OCI-LY1 (cell line): Measurements from ENCODE around the gene FAM120A.

ENCODE experiments used
- H2AFZ ChIP-seq: fragments of 200-600 bp; sonication (generic), shearing (Covaris generic); 2 replicates; pipeline ENCODE4 v1.6.0; 2014; ENCODE audit warnings: antibody characterized with exemption, mild to moderate bottlenecking, low read length
- H3F3A ChIP-seq: fragments of 200-600 bp; sonication (generic), shearing (Covaris generic); 2 replicates; pipeline ENCODE4 v1.6.0; 2014; ENCODE audit warnings: mild to moderate bottlenecking, antibody characterized with exemption, low read length, moderate library complexity; ENCODE audit not compliant: insufficient read depth
- H3K27ac ChIP-seq: fragments of 200-600 bp; sonication (generic); 2 replicates; pipeline ENCODE4 v1.5.1; 2014; ENCODE audit warnings: low read length, mixed run types, mild to moderate bottlenecking, low read depth; ENCODE audit not compliant: poor library complexity, severe bottlenecking
- H3K27me3 ChIP-seq: fragments of 200-600 bp; sonication (generic); 2 replicates; pipeline ENCODE4 v1.6.0; 2014; ENCODE audit warnings: antibody characterized with exemption, mild to moderate bottlenecking, low read length, moderate library complexity; ENCODE audit not compliant: insufficient read depth
- H3K36me3 ChIP-seq: fragments of 200-600 bp; sonication (generic); 2 replicates; pipeline ENCODE4 v1.6.1; 2014; ENCODE audit warnings: mild to moderate bottlenecking, antibody characterized with exemption, low read length, moderate library complexity, mixed read lengths; ENCODE audit not compliant: insufficient read depth
- H3K4me1 ChIP-seq: fragments of 200-600 bp; sonication (generic); 2 replicates; pipeline ENCODE4 v1.5.1; 2014; ENCODE audit warnings: mild to moderate bottlenecking, low read length, moderate library complexity; ENCODE audit not compliant: insufficient read depth, severe bottlenecking
- H3K4me2 ChIP-seq: fragments of 200-600 bp; sonication (generic), shearing (Covaris generic); 2 replicates; pipeline ENCODE4 v1.6.1; 2014; ENCODE audit warnings: low read length
- H3K4me3 ChIP-seq: fragments of 200-600 bp; sonication (generic); 2 replicates; pipeline ENCODE4 v1.5.1; 2014; ENCODE audit warnings: low read length, low read depth, mild to moderate bottlenecking, mixed read lengths; ENCODE audit not compliant: poor library complexity, severe bottlenecking
- H3K79me2 ChIP-seq: fragments of 200-600 bp; shearing (Covaris generic); 2 replicates; pipeline ENCODE4 v1.6.1; 2016; ENCODE audit warnings: mixed run types, low read length, mixed read lengths; ENCODE audit not compliant: insufficient read depth
- H3K9ac ChIP-seq: fragments of 200-600 bp; sonication (generic), shearing (Covaris generic); 2 replicates; pipeline ENCODE4 v1.6.1; 2014; ENCODE audit warnings: mild to moderate bottlenecking, low read length, mixed read lengths
- H3K9me2 ChIP-seq: fragments of 200-600 bp; sonication (generic), shearing (Covaris generic); 2 replicates; pipeline ENCODE4 v1.6.1; 2014; ENCODE audit warnings: low read depth, mild to moderate bottlenecking, low read length, mixed read lengths
- H3K9me3 ChIP-seq: fragments of 200-600 bp; shearing (Covaris generic); 2 replicates; pipeline ENCODE4 v1.6.1; 2014; ENCODE audit warnings: low read length, mixed read lengths
- H4K20me1 ChIP-seq: fragments of 200-600 bp; sonication (generic), shearing (Covaris generic); 2 replicates; pipeline ENCODE4 v1.6.0; 2016; ENCODE audit warnings: mild to moderate bottlenecking, low read length; ENCODE audit not compliant: insufficient read depth
- EZH2 ChIP-seq: fragments of 200-600 bp; sonication (generic), shearing (Covaris generic); IDR thresholded peaks from 2 replicates; pipeline ENCODE4 v1.8.0; 2017; ENCODE audit warnings: borderline replicate concordance, mixed run types, mild to moderate bottlenecking, antibody characterized with exemption, low read length, moderate library complexity, mixed read lengths
- TF ChIP-seq, protein P1 (sequence below): fragments of 200-600 bp; sonication (generic), shearing (Covaris generic); IDR thresholded peaks from 2 replicates; pipeline ENCODE4 v1.5.1; 2017; ENCODE audit warnings: mild to moderate bottlenecking, antibody characterized with exemption, low read length, moderate library complexity, mixed read lengths

Gene FAM120A

DNA sequence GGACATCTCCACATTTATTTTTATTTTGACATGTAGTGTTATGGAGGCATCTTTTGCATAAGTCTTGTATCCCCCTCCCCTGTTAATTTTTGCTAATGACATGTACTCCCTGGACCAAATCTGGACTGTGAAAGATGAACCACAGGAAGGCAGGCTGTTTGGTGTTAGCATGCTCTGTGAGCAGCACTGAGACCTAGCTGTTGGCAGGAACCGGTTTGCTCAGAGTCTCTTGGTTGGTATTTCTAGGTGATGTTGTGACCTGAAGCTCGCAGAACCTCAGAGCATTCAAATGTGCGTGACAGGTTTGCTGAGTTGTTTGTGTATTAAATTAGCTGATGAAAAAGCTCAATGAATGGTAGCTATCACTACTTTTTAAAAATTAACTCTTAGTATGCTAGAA is 71.3 kb downstream of the FAM120A start:
- peaks cover 77% of the 10 kb centered on the region for H3K36me3 ChIP-seq
- H3K9ac ChIP-seq, result no peak overlapping the region; the same call in 1 of the 2 replicates
- no peak overlapping the region for H2AFZ ChIP-seq
- H4K20me1 ChIP-seq, result no peaks in the 10 kb centered on the region
- H3K4me1 ChIP-seq, result no peaks in the 10 kb centered on the region
- H3F3A ChIP-seq, result no peaks in the 10 kb centered on the region
- peaks cover 5% of the 10 kb centered on the region; the same call in 1 of the 2 replicates for H3K79me2 ChIP-seq
- H3K4me3 ChIP-seq, result no peak overlapping the region
- no peak for TF ChIP-seq EZH2
- TF ChIP-seq, protein P1, sequence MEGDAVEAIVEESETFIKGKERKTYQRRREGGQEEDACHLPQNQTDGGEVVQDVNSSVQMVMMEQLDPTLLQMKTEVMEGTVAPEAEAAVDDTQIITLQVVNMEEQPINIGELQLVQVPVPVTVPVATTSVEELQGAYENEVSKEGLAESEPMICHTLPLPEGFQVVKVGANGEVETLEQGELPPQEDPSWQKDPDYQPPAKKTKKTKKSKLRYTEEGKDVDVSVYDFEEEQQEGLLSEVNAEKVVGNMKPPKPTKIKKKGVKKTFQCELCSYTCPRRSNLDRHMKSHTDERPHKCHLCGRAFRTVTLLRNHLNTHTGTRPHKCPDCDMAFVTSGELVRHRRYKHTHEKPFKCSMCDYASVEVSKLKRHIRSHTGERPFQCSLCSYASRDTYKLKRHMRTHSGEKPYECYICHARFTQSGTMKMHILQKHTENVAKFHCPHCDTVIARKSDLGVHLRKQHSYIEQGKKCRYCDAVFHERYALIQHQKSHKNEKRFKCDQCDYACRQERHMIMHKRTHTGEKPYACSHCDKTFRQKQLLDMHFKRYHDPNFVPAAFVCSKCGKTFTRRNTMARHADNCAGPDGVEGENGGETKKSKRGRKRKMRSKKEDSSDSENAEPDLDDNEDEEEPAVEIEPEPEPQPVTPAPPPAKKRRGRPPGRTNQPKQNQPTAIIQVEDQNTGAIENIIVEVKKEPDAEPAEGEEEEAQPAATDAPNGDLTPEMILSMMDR, result no peak
- no peak overlapping the region for H3K27ac ChIP-seq
- H3K4me2 ChIP-seq, result no peak overlapping the region
- H3K27me3 ChIP-seq, result no peaks in the 10 kb centered on the region
- no peaks in the 10 kb centered on the region for H3K9me3 ChIP-seq
- H3K9me2 ChIP-seq, result no peaks in the 10 kb centered on the region

DNA sequence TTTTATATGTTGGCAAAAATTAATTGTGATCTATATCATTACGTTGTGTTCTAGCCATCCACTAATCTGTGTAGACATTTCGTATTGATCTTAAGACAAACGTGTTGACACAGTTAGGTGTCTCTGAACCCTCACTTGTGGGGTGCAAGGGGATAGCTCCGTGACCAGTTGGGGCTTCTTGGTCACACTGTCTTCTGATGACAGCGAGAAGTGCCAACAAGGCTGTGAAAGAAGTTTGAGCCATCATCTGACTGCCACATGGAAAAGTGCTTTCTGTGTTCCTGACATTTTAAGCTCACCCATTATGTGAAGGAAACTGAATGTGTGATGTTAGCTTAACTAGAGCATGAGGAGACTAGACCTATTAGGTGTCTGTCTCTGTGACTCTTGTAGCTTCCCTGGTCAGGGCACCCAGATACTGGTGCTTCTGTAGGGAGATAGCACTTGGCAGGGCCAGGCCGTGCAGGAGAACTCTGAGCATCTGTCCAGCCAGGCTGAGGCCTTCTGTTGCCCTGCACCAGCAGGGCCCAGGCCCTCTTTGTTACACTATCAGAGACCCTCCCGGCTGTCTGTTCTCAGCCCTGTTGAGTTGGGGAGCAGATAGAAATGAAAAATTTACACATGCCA is 72.1 kb downstream of the FAM120A start:
- no peak for TF ChIP-seq EZH2
- TF ChIP-seq, protein P1, result no peak
- H3K27ac ChIP-seq, result no peak overlapping the region
- H3K79me2 ChIP-seq, result peaks cover 5% of the 10 kb centered on the region; the same call in 1 of the 2 replicates
- H4K20me1 ChIP-seq, result no peaks in the 10 kb centered on the region
- H3K9me3 ChIP-seq, result no peaks in the 10 kb centered on the region
- H3K4me1 ChIP-seq, result no peaks in the 10 kb centered on the region
- H3F3A ChIP-seq, result no peaks in the 10 kb centered on the region
- H3K27me3 ChIP-seq, result no peaks in the 10 kb centered on the region
- H3K9me2 ChIP-seq, result no peaks in the 10 kb centered on the region
- peaks cover 77% of the 10 kb centered on the region for H3K36me3 ChIP-seq
- no peak overlapping the region for H3K4me3 ChIP-seq
- no peak overlapping the region for H3K4me2 ChIP-seq
- H2AFZ ChIP-seq, result no peak overlapping the region
- H3K9ac ChIP-seq, result no peak overlapping the region

DNA sequence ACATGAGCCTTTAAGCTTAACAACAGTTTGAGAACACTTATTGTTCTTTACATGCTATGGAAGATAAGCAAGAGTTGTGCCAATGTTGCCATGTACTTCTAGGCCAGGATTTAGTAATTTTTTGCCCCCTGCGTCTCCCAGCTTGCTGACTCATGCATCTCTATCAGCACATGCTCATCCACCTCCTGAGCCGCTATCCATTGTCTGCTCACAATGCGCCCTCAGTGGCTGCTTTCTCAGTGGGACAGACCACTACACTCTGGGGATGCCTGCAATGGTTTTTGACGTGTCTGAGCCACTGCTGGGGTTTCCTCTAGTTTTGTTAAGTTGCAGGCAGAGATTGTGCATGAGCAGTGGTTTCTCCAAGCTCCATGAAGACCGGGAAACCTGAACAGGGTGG is 74.0 kb downstream of the FAM120A start:
- Histone ChIP-seq H3K4me3 (no peak overlapping the region), H3K9me3 (no peaks in the 10 kb centered on the region), H3K79me2 (peaks cover 5% of the 10 kb centered on the region; the same call in 1 of the 2 replicates), H4K20me1 (no peaks in the 10 kb centered on the region), H3F3A (no peaks in the 10 kb centered on the region), H3K27me3 (no peaks in the 10 kb centered on the region), H3K9me2 (no peaks in the 10 kb centered on the region), H2AFZ (no peak overlapping the region), H3K4me2 (no peak overlapping the region), H3K36me3 (peaks cover 81% of the 10 kb centered on the region), H3K4me1 (no peaks in the 10 kb centered on the region), H3K27ac (no peak overlapping the region), H3K9ac (no peak overlapping the region)
- TF ChIP-seq, protein P1, result no peak
- TF ChIP-seq EZH2, result no peak
